ENCODE measurements around the gene KRTAP10-6. TPM values are rescaled to one million over a fixed set of nuclear protein-coding genes. Genes with fewer than 3 reads are reported as not detected.

KRTAP10-6 gene
- total and polyA plus RNA-seq, 2 of the 8 experiments (the other 6 are each of a cell fraction or from before 2014, with no cell fraction given) = 0.12 TPM; not detected in 1

DNA sequence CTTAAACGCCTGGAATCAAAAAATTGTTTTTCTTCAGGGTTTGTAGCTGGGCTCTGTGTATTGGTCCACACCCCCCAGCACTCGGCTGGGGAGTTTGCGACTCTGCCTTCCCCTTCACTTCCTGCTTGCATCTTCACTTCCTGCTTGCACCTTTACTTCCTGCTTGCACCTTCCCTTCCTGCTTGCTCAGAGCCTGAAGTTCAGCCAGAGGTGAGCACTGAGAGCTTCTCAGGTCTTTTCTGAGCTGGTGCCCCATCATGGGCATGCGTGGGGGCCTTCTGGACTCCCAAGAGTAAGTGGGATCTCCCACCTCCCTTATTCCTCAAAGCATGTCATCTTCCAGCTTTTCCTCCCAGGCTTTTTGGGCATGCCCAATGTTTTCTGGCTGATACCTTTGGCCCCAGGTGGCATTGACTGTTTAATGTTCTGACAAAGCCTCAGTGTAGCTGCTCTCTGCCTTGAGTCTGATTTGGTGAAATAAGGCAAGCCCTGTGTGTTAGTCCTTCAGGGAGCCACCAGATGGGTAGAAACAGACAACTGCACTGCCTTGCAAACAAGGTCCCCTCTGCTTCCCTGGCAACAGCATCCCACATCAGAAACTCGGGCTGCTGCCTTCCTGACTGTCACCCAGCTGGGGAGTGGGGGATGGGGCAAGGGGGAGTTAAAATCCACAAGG is 44.5 kb downstream of the KRTAP10-6 start:
- Histone ChIP-seq H4K91ac (replicated peaks; ENCODE audit: insufficient read length, low read length) (peak overlapping the region; percentile 66), H3K23me2 (ENCODE audit: low read depth, low read length) (no peaks in the 10 kb centered on the region), H3K27me3 (replicated peaks in 1 of 4; ENCODE audit: control insufficient read depth in 3 of 4, extremely low read depth in 1 of 4, insufficient read depth in 3 of 4, low read length in 3 of 4) (no peaks in the 10 kb centered on the region), H3K27ac (ENCODE audit: low read depth, low read length) (no peak overlapping the region), H2BK20ac (ENCODE audit: low read length) (peak overlapping the region; percentile 91), H3K79me2 (ENCODE audit: control insufficient read depth in 1 of 2, insufficient read depth in 2 of 2, low read length in 2 of 2) (no peaks in the 10 kb centered on the region), H2BK12ac (ENCODE audit: low read depth, low read length) (peak overlapping the region; percentile 45), H2AK5ac (ENCODE audit: low read depth, low read length) (no peak overlapping the region; the same call in 1 of the 2 replicates), H2BK15ac (ENCODE audit: low read length) (peak overlapping the region; percentile 12; the same call in 1 of the 2 replicates), H3K56ac (replicated peaks; ENCODE audit: insufficient read length, low read depth, low read length) (no peak overlapping the region), H3K4me2 (ENCODE audit: insufficient read depth in 1 of 2, low read depth in 2 of 2, low read length in 2 of 2) (peak overlapping the region in 1 of 2 experiments; percentile 61; a peak in 1 of 4 replicates), H2BK5ac (ENCODE audit: low read depth, low read length) (peak overlapping the region; percentile 94; the same call in 1 of the 2 replicates), H2AFZ (ENCODE audit: low read length) (no peak overlapping the region), H3K23ac (ENCODE audit: insufficient read length) (no peak overlapping the region), H3K4ac (replicated peaks; ENCODE audit: insufficient read length, low read depth, low read length) (peak overlapping the region; percentile 40), H3K4me3 (ENCODE audit: extremely low read depth in 1 of 4, insufficient read depth in 2 of 4, low read depth in 3 of 4, low read length in 4 of 4) (no peak overlapping the region), H3K9me3 (ENCODE audit: insufficient read depth in 2 of 2, low read depth in 1 of 2, low read length in 1 of 2) (peaks cover 1 to 4% of the 10 kb centered on the region in 2 experiments; a peak in 1 of 4 replicates), H3K4me1 (replicated peaks in 1 of 4; ENCODE audit: control insufficient read depth in 3 of 4, insufficient read depth in 4 of 4, low read length in 3 of 4) (peaks cover 6 to 35% (median 16%) of the 10 kb centered on the region in 4 experiments), H3K79me1 (ENCODE audit: low read depth, low read length) (no peaks in the 10 kb centered on the region), H3K18ac (ENCODE audit: extremely low read depth, low read length) (no peak overlapping the region; the same call in 1 of the 2 replicates), H2BK120ac (replicated peaks; ENCODE audit: low read depth, low read length) (peak overlapping the region; percentile 30), H3K9ac (replicated peaks in 1 of 4; ENCODE audit: extremely low read depth in 1 of 4, low read depth in 3 of 4, low read length in 3 of 4) (no peak overlapping the region), H4K8ac (ENCODE audit: extremely low read depth, insufficient read depth, low read length) (no peak overlapping the region), H3K14ac (ENCODE audit: insufficient read length) (no peak overlapping the region), H4K20me1 (replicated peaks in 1 of 2; ENCODE audit: control insufficient read depth in 1 of 2, insufficient read depth in 2 of 2, low read length in 2 of 2) (no peaks in the 10 kb centered on the region), H3K36me3 (ENCODE audit: control insufficient read depth in 2 of 4, insufficient read depth in 4 of 4, low read length in 3 of 4) (no peaks in the 10 kb centered on the region), H4K5ac (ENCODE audit: insufficient read length, low read depth, low read length) (peak overlapping the region; percentile 6)
- ChIA-PET POLR2A (ENCODE audit: partially characterized antibody) (interaction anchor here (1.8 kb wide), 1 partner anchor 10 kb away, joined by 4 read pairs; no protein-coding TSS in a partner anchor), CTCF (ENCODE audit: partially characterized antibody) (interaction anchor here (0.9 to 1.5 kb wide), 5 partner anchors 33 to 246 kb away, joined by 3 to 4 read pairs (median 3); no protein-coding TSS in a partner anchor)
- 76% methylated on average over 5 of the region's 5 CpGs; no CpG with 5 or more reads in 1 of the 2 experiments for WGBS, 2 experiments (ENCODE audit: extremely low coverage in 1 of 2, insufficient coverage in 1 of 2, insufficient read length in 1 of 2, insufficient replicate concordance in 2 of 2, low coverage in 1 of 2, low lambda C conversion rate in 2 of 2, missing lambda C conversion rate in 1 of 2)
- DNase-seq (ENCODE audit: low read depth in 1 of 2, low spot score in 2 of 2) = peak in 1 of 2 experiments; percentile 44
- peak; percentile 62 for FAIRE-seq
- TF ChIP-seq HDAC2 (IDR thresholded peaks at IDR 0.05; ENCODE audit: borderline replicate concordance in 1 of 2, low read depth in 2 of 2, low read length in 2 of 2) (no peak), HDAC6 (IDR thresholded peaks at IDR 0.05; ENCODE audit: low read depth, low read length) (no peak), RXRA (IDR thresholded peaks at IDR 0.05; ENCODE audit: insufficient read depth, low read depth, low read length) (no peak), ASH2L (IDR thresholded peaks at IDR 0.05; ENCODE audit: low read length) (no peak), CEBPB (IDR thresholded peaks at IDR 0.05; ENCODE audit: low read depth, low read length) (no peak), NANOG (IDR thresholded peaks at IDR 0.05; ENCODE audit: insufficient read depth, low read depth, low read length, poor library complexity, severe bottlenecking) (no peak), TEAD4 (IDR thresholded peaks at IDR 0.05; ENCODE audit: low read depth, low read length) (no peak)
- TF ChIP-seq, protein P1, sequence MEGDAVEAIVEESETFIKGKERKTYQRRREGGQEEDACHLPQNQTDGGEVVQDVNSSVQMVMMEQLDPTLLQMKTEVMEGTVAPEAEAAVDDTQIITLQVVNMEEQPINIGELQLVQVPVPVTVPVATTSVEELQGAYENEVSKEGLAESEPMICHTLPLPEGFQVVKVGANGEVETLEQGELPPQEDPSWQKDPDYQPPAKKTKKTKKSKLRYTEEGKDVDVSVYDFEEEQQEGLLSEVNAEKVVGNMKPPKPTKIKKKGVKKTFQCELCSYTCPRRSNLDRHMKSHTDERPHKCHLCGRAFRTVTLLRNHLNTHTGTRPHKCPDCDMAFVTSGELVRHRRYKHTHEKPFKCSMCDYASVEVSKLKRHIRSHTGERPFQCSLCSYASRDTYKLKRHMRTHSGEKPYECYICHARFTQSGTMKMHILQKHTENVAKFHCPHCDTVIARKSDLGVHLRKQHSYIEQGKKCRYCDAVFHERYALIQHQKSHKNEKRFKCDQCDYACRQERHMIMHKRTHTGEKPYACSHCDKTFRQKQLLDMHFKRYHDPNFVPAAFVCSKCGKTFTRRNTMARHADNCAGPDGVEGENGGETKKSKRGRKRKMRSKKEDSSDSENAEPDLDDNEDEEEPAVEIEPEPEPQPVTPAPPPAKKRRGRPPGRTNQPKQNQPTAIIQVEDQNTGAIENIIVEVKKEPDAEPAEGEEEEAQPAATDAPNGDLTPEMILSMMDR (IDR thresholded peaks at IDR 0.05; ENCODE audit: control extremely low read depth in 1 of 3, insufficient read depth in 1 of 3, low read depth in 1 of 3, low read length in 3 of 3) = no peak
